Stimulated activated CD8-positive, alpha-beta memory T cell treated with anti-CD3 and anti-CD28 coated beads, Interleukin-4, amount 100 ng/mL, for 4 hours (primary cell): Measurements from ENCODE around the gene LRRFIP1.
A peak's percentile ranks its signal among the peaks of the same experiment; 100 is the strongest.
"Not testable (repeated sequence)": the region's sequence is repeated elsewhere in the genome, so short reads cannot be mapped to it uniquely, and the experiment has no call there.

Source experiments
- DNase-seq, 2 donors: peaks; one replicate each; pipeline ENCODE4 v3.0.0-alpha.2; 2020; ENCODE audit warnings: low read depth in 2 of 2, low spot score in 1 of 2

Gene LRRFIP1

GRCh38 chr2:237766340-237766739, 139.0 kb downstream of the LRRFIP1 start:
- DNase-seq: no peak

- DNase-seq: no peak
Observed at GRCh38 chr2:237772513-237772912, 145.1 kb downstream of the LRRFIP1 start.

- no peak for DNase-seq
Observed at GRCh38 chr2:237773826-237774225, 146.4 kb downstream of the LRRFIP1 start.

GRCh38 chr2:237774811-237775553, 147.6 kb downstream of the LRRFIP1 start:
- peak in 1 of 2 donors; percentile 9 for DNase-seq

DNA sequence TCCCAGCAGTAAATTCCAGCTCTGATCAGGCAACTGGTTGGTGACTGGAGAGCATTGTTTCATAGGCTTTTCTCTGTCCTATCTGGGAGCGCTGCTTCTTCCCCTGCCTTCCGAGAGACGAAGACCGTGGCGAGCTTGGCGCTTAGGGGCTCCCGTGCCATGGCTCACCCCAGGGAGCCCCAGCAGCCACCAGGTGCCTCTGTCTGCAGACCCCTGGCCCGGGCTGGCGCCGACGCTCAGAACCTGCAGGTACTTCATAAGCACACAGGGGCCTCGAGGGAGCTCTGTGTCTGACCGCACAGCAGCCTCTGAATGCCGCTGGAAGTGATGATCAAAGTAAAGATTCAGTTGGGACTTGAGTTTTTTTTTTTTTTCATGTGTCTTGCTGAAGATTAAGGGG, 152.1 kb downstream of the LRRFIP1 start:
- no peak for DNase-seq

- no peak for DNase-seq
Observed at GRCh38 chr2:237782181-237782580, 154.8 kb downstream of the LRRFIP1 start.

DNA sequence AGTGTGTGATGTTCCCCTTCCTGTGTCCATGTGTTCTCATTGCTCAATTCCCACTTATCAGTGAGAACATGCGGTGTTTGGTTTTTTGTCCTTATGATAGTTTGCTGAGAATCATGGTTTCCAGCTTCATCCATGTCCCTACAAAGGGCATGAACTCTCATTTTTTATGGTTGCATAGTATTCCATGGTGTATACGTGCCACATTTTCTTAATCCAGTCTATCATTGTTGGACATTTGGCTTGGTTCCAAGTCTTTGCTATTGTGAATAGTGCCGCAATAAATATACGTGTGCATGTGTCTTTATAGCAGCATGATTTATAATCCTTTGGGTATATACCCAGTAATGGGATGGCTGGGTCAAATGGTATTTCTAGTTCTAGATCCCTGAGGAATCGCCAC, 156.3 kb downstream of the LRRFIP1 start:
- not testable (repeated sequence) for DNase-seq

- DNase-seq: no peak
Observed at GRCh38 chr2:237786936-237787335, 159.5 kb downstream of the LRRFIP1 start.

GRCh38 chr2:237790353-237790752, 163.0 kb downstream of the LRRFIP1 start:
- DNase-seq: no peak

GRCh38 chr2:237791977-237792727, 164.8 kb downstream of the LRRFIP1 start:
- no peak for DNase-seq

DNA sequence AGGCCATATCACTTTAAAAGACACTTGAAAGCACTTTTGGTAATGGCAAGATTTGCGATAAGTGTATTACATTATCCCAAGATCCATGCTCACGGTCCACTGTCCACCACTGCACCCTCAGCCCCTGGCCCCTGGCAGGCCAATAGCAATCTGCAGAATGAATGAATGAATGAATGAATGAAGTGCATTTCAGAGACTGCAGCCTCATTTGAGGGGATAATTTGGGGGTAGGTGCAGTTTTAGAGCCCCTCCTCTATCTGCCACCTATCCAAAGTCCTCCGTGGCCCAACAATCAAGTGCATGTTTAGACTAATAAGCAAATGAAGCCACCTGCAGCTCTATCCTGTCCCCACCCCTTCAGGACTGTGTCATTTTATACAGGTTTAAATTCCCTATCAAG, 169.9 kb downstream of the LRRFIP1 start:
- DNase-seq: no peak

DNA sequence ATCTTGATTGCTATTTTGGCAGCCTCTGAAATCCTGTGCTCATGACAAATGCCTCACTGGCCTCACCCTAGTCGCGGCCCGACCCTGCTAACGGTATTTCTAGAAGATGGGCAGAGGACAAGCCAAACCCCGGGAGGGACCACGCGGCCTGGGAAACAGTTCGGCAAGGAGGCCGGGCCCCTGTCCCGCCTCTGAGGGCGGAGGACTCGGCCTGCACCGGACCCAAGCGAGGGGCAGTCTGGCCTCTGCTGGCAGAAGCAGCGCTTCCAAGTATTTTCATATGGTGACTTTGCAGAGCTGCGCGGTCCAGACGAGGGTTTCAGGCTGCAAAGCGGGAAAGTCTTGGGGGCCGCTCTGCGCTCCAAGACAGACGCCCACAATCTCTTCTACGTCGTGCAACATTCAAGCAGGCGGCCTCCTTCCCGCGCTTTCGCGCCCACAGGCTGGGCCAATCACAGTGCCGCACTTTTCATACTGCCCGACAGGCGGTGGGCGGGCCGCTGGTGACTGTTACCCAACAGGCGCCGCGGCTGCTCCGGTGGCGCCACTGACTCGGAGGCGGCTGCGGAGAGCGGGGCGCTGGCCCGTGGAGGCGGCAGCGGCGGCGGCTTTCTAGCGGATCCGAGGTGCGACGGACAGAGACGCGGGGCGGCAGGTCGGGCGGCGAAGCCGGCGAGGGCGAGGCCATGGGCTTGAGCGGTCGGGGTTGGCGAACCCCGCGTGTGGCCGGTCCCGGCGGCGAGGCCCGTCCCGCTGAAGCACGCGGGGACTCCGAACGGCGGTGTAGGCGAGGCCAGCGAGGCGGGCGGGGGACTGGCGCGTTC, 171.1 kb downstream of the LRRFIP1 start, which contains the start of gene RBM44:
Gene RBM44, plus strand, starts transcription at position 544 of the 824 bp plus-strand sequence. CDS start 14,831 bp downstream, outside the sequence.
- no peak for DNase-seq

- DNase-seq: no peak
Observed at GRCh38 chr2:237799060-237799428, 171.7 kb downstream of the LRRFIP1 start.

DNA sequence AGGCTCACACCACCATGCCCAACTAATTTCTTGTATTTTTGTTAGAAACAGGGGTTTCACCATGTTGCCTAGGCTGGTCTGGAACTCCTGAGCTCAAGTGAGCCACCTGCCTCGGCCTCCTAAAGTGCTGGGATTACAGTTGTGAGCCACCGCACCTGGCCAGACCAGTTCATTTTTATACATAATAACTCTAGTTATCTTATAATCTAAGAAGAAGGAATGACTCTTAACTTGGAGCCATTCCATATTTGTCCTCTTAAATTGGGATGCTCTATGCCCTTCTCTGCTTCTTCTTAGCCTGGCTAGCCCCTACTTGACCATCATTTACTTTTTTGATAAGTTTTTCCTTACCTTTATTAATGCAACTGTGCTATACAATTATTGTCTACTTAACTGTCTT, 174.1 kb downstream of the LRRFIP1 start:
- DNase-seq: no peak

DNA sequence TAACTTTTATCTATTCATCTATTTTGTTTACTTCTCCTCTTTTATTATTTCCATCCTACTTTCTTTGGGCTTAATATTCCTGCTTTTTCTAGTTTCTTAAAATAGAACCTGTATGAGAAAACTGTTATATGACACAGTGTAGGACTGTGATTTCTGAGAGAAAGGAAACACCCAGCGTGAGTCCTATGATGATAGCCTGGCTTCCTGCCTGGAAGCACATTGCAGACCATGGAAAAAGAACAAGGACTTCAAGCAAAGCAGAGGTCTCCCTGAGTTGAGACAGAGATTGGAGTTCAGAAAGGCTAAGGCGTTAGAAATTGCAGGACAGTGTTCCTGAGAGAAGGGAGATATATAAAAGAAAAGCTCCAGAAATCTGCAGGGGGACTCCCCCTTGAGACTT, 178.9 kb downstream of the LRRFIP1 start:
- DNase-seq: no peak

- DNase-seq: no peak
Observed at GRCh38 chr2:237815637-237816036, 188.2 kb downstream of the LRRFIP1 start.

- DNase-seq: no peak
Observed at GRCh38 chr2:237816531-237816930, 189.1 kb downstream of the LRRFIP1 start.

DNA sequence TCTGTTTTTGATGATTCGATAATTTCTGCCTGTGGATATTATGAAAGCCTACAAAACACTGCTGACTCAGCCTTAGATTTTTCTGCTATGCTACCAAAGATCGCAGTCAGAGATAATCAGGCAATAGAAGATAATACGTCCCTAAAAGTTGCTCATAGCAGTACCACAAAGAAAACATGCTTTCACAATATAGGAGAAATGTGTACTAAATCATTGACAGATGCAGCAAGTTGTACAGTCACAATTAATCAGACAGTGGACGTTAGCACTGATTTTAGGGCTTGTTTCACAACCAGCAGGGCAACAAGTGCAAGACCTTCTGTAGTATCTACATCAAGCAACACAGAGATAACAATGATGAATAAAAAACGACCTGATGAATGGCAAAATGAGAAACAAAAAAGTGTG, 190.7 kb downstream of the LRRFIP1 start:
- no peak for DNase-seq

DNA sequence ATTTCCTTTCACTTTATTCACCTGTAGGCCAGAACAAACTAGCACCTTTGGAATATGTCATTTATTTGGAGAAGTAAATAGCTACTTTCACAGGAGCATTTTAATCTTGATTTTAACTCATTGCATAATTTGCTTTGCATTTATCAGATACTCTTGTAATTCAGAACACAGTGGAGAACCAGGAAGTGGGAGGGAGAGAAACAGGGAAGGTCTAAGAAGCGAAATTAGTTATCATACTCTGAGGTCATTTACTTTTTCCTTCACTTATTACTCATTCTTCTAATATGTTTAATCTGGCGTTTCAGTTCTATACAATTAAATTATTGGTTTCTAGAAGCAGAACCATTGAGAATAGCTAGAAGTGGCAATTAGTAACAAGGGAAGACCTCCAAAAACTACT, 191.8 kb downstream of the LRRFIP1 start:
- DNase-seq: no peak

DNA sequence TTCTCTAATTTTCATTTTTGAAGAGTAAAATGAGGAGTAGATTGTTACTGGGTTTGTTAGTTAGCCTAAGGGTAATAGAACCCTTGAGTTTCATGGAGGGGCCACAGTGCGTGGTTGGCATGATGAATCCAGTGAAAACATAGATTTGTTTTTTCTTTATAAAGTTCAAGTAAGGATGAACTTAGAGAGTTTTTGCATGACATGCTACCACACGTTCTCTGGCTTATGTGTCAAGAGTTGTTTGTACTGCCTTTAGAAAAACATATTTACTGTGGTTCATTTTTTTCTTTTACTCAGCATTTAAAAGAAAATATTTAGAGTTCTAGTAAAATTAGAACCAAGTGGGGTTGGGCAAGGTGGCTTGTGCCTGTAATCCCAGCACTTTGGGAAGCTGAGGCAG, 193.0 kb downstream of the LRRFIP1 start:
- DNase-seq: no peak

GRCh38 chr2:237823544-237823943, 196.2 kb downstream of the LRRFIP1 start:
- DNase-seq: no peak

DNA sequence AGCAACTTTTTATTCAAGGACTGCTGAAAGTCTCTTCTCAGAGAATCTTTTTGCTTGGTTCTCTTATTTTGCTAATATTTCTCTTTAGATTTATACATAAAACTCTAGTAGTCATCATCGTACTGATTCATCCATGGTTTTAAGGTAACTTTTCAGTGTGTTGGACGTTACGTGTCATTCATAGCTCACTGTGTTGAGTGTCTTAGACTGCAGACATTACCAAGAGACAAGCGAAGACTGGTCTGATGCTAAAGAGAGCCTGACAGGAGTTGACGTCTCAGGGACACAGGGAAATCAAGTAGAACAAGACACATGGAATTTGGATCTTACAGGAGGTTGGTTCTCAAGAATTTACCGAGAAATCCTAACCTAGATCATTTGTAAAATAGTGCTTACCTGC, 196.7 kb downstream of the LRRFIP1 start:
- no peak for DNase-seq
